ENCODE data around the gene NES.

Gene NES

GRCh38 chr1:156647351-156647750, 29.9 kb downstream of the NES start:
- DNase-seq = no peak
- intact Hi-C loops (cut with DNase I; ENCODE audit: low total_unique reads) = no loop called here
- peaks cover 0 to 3% (median 1%) of the 10 kb centered on the region in 4 donors for H3K4me1 ChIP-seq
- H3K9me3 ChIP-seq = no peaks in the 10 kb centered on the region
- no peaks in the 10 kb centered on the region for H3K36me3 ChIP-seq
- TF ChIP-seq CTCF (IDR thresholded peaks at IDR 0.05) = no peak
- H3K4me3 ChIP-seq = no peak overlapping the region
- H3K27ac ChIP-seq = no peak overlapping the region
- H3K27me3 ChIP-seq = peaks cover 0 to 95% of the 10 kb centered on the region in 2 donors

DNA sequence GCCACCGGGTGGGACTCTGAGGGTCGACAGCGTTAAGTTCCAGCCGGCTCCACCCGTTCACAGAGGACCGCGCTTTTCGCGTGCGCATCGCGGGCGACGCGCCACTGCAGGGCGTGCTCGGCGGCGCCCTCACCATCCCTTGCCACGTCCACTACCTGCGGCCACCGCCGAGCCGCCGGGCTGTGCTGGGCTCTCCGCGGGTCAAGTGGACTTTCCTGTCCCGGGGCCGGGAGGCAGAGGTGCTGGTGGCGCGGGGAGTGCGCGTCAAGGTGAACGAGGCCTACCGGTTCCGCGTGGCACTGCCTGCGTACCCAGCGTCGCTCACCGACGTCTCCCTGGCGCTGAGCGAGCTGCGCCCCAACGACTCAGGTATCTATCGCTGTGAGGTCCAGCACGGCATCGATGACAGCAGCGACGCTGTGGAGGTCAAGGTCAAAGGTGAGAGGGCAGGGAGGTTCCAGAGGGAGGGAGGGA, 30.4 kb downstream of the NES start:
- TF ChIP-seq CTCF (IDR thresholded peaks at IDR 0.05) = no peak
- intact Hi-C loops (cut with DNase I; ENCODE audit: low total_unique reads) = no loop called here
- H3K4me3 ChIP-seq = no peak overlapping the region
- no peaks in the 10 kb centered on the region for H3K36me3 ChIP-seq
- H3K9me3 ChIP-seq = no peaks in the 10 kb centered on the region
- DNase-seq = no peak
- H3K4me1 ChIP-seq = peaks cover 0 to 8% (median 7%) of the 10 kb centered on the region in 4 donors
- H3K27ac ChIP-seq = no peak overlapping the region
- peaks cover 1 to 95% of the 10 kb centered on the region in 2 donors for H3K27me3 ChIP-seq

DNA sequence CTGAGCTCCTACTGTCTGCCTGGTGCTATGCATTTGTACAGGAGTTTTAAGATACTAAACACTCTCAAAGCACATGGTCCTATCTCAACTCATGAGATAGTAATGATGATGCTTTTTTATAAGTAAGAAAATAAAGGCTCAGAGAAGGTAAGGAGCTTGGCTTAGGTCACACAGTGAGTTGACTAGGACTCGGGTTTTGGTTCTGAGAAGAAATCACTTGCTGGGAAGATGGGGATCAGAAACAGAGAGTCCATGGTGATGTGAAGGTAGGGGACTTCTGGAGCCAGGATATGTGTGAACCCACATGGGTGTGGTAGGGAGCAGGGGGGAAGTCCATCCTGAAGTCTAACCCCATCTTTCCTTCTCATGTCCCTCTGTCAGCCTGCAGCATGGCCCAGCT, 31.5 kb downstream of the NES start:
- H3K27ac ChIP-seq = no peak overlapping the region
- TF ChIP-seq CTCF (IDR thresholded peaks at IDR 0.05) = no peak
- intact Hi-C loops (cut with DNase I; ENCODE audit: low total_unique reads) = no loop called here
- peaks cover 0 to 19% (median 13%) of the 10 kb centered on the region in 4 donors for H3K4me1 ChIP-seq
- DNase-seq = no peak
- peaks cover 3 to 95% of the 10 kb centered on the region in 2 donors for H3K27me3 ChIP-seq
- no peak overlapping the region for H3K4me3 ChIP-seq
- no peaks in the 10 kb centered on the region for H3K36me3 ChIP-seq
- H3K9me3 ChIP-seq = no peaks in the 10 kb centered on the region

- no peak for DNase-seq
- TF ChIP-seq CTCF (IDR thresholded peaks at IDR 0.05) = no peak
- intact Hi-C loops (cut with DNase I; ENCODE audit: low total_unique reads) = no loop called here
- H3K27ac ChIP-seq = no peak overlapping the region
- peaks cover 3 to 94% of the 10 kb centered on the region in 2 donors for H3K27me3 ChIP-seq
- no peak overlapping the region for H3K4me3 ChIP-seq
- H3K9me3 ChIP-seq = no peaks in the 10 kb centered on the region
- H3K4me1 ChIP-seq = peaks cover 0 to 20% (median 13%) of the 10 kb centered on the region in 4 donors
- no peaks in the 10 kb centered on the region for H3K36me3 ChIP-seq
These were observed 32.2 kb downstream of the NES start for GRCh38 chr1:156645056-156645455.

- no peak for DNase-seq
- Histone ChIP-seq H3K27ac (no peak overlapping the region), H3K27me3 (peaks cover 3 to 94% of the 10 kb centered on the region in 2 donors), H3K9me3 (no peaks in the 10 kb centered on the region), H3K36me3 (no peaks in the 10 kb centered on the region), H3K4me3 (no peak overlapping the region), H3K4me1 (peaks cover 0 to 20% (median 13%) of the 10 kb centered on the region in 4 donors)
- TF ChIP-seq CTCF (IDR thresholded peaks at IDR 0.05) = no peak
- intact Hi-C loops (cut with DNase I; ENCODE audit: low total_unique reads) = no loop called here
These were observed 32.6 kb downstream of the NES start for GRCh38 chr1:156644640-156645039.

GRCh38 chr1:156644146-156644545, 33.1 kb downstream of the NES start:
- Histone ChIP-seq H3K27me3 (peaks cover 3 to 97% of the 10 kb centered on the region in 2 donors), H3K27ac (no peak overlapping the region), H3K4me3 (no peak overlapping the region), H3K4me1 (peaks cover 0 to 20% (median 13%) of the 10 kb centered on the region in 4 donors), H3K9me3 (no peaks in the 10 kb centered on the region), H3K36me3 (no peaks in the 10 kb centered on the region)
- intact Hi-C loops (cut with DNase I; ENCODE audit: low total_unique reads) = no loop called here
- no peak for TF ChIP-seq CTCF (IDR thresholded peaks at IDR 0.05)
- DNase-seq = no peak
